Smooth muscle cell (in vitro differentiated cells): Measurements from ENCODE around the gene HOOK2. TPM values are rescaled to one million over a fixed set of nuclear protein-coding genes. Genes with fewer than 3 reads are reported as not detected.
A peak's percentile ranks its signal among the peaks of the same experiment; 100 is the strongest.

Experiments
- DNase-seq: peaks from one replicate; lab custom pipeline; 2025; ENCODE audit not compliant: unreplicated experiment; lab: John Stamatoyannopoulos, UW
- H2AFZ ChIP-seq: fragments of 200-600 bp; sonication (generic); 2 replicates; pipeline ENCODE4 v1.6.0; 2016; ENCODE audit warnings: antibody characterized with exemption, low read depth, mild to moderate bottlenecking
- H3F3A ChIP-seq: fragments of 200-600 bp; sonication (generic); 2 replicates; pipeline ENCODE4 v1.6.0; 2017; ENCODE audit warnings: antibody characterized with exemption, low read depth
- H3K27ac ChIP-seq: fragments of 200-600 bp; sonication (generic); 2 replicates; pipeline ENCODE4 v1.5.1; 2016; ENCODE audit warnings: low read depth, mild to moderate bottlenecking
- H3K27me3 ChIP-seq: fragments of 200-600 bp; sonication (generic); 2 replicates; pipeline ENCODE4 v1.6.1; 2016; ENCODE audit warnings: low read depth, mild to moderate bottlenecking
- H3K36me3 ChIP-seq: fragments of 200-600 bp; sonication (generic); 2 replicates; pipeline ENCODE4 v1.5.1; 2016; ENCODE audit warnings: low read depth
- H3K4me1 ChIP-seq: fragments of 200-600 bp; sonication (generic); 2 replicates; pipeline ENCODE4 v1.5.1; 2016; ENCODE audit warnings: low read depth
- H3K4me2 ChIP-seq: fragments of 200-600 bp; sonication (generic); 2 replicates; pipeline ENCODE4 v1.6.0; 2016; ENCODE audit warnings: mild to moderate bottlenecking
- H3K4me3 ChIP-seq: fragments of 200-600 bp; sonication (generic); 2 replicates; pipeline ENCODE4 v1.5.1; 2016; ENCODE audit warnings: mild to moderate bottlenecking
- H3K79me2 ChIP-seq: fragments of 200-600 bp; sonication (generic); 2 replicates; pipeline ENCODE4 v1.6.0; 2016; ENCODE audit warnings: low read depth, mild to moderate bottlenecking
- H3K9ac ChIP-seq: fragments of 200-600 bp; sonication (generic); 2 replicates; pipeline ENCODE4 v1.6.0; 2016; ENCODE audit warnings: low read depth
- H3K9me3 ChIP-seq: fragments of 200-600 bp; sonication (generic); replicated peaks from 2 replicates; pipeline ENCODE4 v1.5.1; 2016; ENCODE audit warnings: low read depth
- H4K20me1 ChIP-seq: fragments of 200-600 bp; sonication (generic); 2 replicates; pipeline ENCODE4 v1.6.0; 2016; ENCODE audit warnings: low read depth
- WGBS: methylation state at CpG from one replicate; pipeline ENCODE4 v1.1.7; 2016; ENCODE audit warnings: low lambda C conversion rate; 5-methylcytosine and 5-hydroxymethylcytosine counted together
- polyA plus RNA-seq: library from polyadenylated mRNA; unstranded; fragments of >200 nt; fragmentation: Nextera tagmentation; extraction: Ambion mirVana; gene quantifications from 2 replicates; pipeline ENCODE4 v1.2.1, GENCODE V29; 2016
- total RNA-seq: library from RNA; depleted of rRNA; stranded (reverse); fragments of >200 nt; gene quantifications from 2 replicates; pipeline ENCODE4 v1.2.3, GENCODE V29; 2014
- TF ChIP-seq, protein P1 (sequence below): fragments of 200-600 bp; sonication (generic); IDR thresholded peaks from 2 replicates; pipeline ENCODE4 v1.5.1; 2017; ENCODE audit warnings: borderline replicate concordance, mild to moderate bottlenecking, antibody characterized with exemption; ENCODE audit not compliant: insufficient read depth, poor library complexity, severe bottlenecking

HOOK2 gene
- total and polyA plus RNA-seq, 2 experiments from 2014 or later: 14.6 to 20.5 TPM

DNA sequence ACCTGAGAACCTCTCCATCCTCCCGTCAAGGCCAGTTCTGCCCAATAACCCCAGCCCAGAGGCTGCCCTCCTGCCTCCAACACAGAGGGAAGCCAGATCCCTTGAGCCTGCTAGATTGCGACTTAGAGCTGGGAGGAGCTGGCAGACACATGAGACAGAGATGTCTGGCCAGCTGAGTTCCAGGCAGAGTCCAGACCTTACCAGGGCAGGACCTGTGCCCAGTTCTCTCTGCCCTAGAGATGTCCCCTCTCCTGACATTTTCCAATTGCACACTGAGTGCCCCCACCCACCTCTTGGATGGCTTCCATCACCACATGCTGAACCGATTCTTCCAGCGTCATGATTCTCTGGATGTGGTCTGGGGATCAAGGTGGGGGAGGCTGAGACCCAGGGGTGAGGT is 3.0 kb downstream of the HOOK2 start:
- H2AFZ ChIP-seq: no peak overlapping the region
- H3K9ac ChIP-seq: no peak overlapping the region
- no peak overlapping the region for H3K27ac ChIP-seq
- H4K20me1 ChIP-seq: no peaks in the 10 kb centered on the region
- H3F3A ChIP-seq: peaks cover 18% of the 10 kb centered on the region
- WGBS: 88% methylated on average over 4 of the region's 4 CpGs
- H3K27me3 ChIP-seq: no peaks in the 10 kb centered on the region
- TF ChIP-seq, protein P1, sequence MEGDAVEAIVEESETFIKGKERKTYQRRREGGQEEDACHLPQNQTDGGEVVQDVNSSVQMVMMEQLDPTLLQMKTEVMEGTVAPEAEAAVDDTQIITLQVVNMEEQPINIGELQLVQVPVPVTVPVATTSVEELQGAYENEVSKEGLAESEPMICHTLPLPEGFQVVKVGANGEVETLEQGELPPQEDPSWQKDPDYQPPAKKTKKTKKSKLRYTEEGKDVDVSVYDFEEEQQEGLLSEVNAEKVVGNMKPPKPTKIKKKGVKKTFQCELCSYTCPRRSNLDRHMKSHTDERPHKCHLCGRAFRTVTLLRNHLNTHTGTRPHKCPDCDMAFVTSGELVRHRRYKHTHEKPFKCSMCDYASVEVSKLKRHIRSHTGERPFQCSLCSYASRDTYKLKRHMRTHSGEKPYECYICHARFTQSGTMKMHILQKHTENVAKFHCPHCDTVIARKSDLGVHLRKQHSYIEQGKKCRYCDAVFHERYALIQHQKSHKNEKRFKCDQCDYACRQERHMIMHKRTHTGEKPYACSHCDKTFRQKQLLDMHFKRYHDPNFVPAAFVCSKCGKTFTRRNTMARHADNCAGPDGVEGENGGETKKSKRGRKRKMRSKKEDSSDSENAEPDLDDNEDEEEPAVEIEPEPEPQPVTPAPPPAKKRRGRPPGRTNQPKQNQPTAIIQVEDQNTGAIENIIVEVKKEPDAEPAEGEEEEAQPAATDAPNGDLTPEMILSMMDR: no peak
- no peaks in the 10 kb centered on the region for H3K9me3 ChIP-seq
- H3K4me3 ChIP-seq: no peak overlapping the region
- no peak for DNase-seq
- H3K4me2 ChIP-seq: no peak overlapping the region
- H3K79me2 ChIP-seq: peaks cover 6% of the 10 kb centered on the region
- peaks cover 12% of the 10 kb centered on the region for H3K4me1 ChIP-seq
- no peaks in the 10 kb centered on the region for H3K36me3 ChIP-seq

DNA sequence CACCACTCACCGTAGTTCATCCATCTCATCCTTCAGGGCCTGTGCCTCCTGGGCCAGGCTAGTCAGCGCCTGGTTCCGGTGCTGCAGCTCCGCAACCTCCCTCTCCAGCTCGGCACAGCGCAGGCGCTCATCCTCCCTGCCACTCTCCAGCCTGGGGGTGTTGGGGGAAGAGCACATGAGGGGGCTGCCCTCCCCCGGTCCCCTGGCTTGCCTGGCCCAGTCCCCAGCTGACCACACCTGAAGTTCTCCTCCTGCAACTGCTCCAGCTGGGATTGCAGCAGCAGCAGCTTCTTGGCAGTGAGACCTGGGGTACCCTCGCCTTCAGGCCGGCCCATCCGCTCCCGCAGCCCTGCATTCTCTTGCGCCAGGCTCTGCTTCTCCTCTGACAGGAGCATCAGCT is 4.4 kb downstream of the HOOK2 start:
- TF ChIP-seq, protein P1: no peak
- no peak overlapping the region for H3K9ac ChIP-seq
- DNase-seq: no peak
- no peaks in the 10 kb centered on the region for H3K36me3 ChIP-seq
- peaks cover 12% of the 10 kb centered on the region for H3K4me1 ChIP-seq
- no peaks in the 10 kb centered on the region for H3K27me3 ChIP-seq
- no peak overlapping the region for H3K27ac ChIP-seq
- H3K4me3 ChIP-seq: no peak overlapping the region
- no peaks in the 10 kb centered on the region for H4K20me1 ChIP-seq
- WGBS: 98% methylated on average over 13 of the region's 13 CpGs
- no peaks in the 10 kb centered on the region for H3K9me3 ChIP-seq
- no peak overlapping the region for H3K4me2 ChIP-seq
- H3K79me2 ChIP-seq: no peaks in the 10 kb centered on the region
- no peak overlapping the region for H2AFZ ChIP-seq
- H3F3A ChIP-seq: peaks cover 15% of the 10 kb centered on the region

DNA sequence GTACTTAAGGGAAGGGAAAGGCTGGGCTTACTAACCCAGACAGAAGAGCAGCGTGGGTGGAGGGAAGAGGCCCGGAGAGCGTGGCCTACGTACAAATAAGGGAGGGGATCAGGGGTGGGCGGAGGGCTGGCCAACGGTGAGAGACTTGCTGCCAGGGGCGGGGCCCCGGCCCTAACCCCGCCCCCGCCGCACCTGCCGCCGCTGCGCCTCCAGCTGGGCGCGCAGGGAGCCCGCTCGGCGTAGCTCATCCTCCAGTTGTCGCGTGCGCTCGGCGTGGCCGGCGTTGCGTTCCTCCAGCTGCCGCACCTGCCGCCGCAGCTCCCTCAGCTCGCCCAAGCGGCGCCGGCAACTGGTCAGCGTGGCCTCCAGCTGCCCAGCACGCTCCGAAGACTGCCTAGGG is 5.7 kb downstream of the HOOK2 start:
- Histone ChIP-seq H3K9ac (no peak overlapping the region), H3F3A (peaks cover 13% of the 10 kb centered on the region), H3K27me3 (no peaks in the 10 kb centered on the region), H2AFZ (no peak overlapping the region), H3K79me2 (no peaks in the 10 kb centered on the region), H4K20me1 (no peaks in the 10 kb centered on the region), H3K36me3 (no peaks in the 10 kb centered on the region), H3K9me3 (no peaks in the 10 kb centered on the region), H3K4me1 (peaks cover 7% of the 10 kb centered on the region), H3K4me2 (peak overlapping the region; percentile 12), H3K4me3 (no peak overlapping the region), H3K27ac (no peak overlapping the region)
- no peak for DNase-seq
- TF ChIP-seq, protein P1: no peak
- WGBS: 44% methylated on average over 13 of the region's 37 CpGs

DNA sequence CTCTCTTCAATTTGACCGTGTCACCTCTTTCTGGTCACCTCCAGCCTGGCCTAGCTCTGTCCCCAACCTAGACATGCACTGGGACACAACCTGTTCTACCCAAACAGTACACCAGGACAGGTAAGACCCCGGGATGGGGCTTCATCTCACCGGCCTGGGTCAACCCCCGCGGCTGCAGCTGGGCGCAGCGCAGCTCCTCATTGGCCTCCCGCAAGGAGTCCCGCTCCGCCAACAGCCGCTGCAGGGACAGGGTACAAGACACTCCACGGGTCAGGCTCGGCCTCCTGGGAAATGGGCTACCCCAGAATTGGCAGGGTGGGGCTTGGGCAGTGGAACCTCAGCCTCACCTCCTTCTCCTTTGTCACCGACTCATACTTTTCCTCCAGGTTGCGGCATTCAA is 7.7 kb downstream of the HOOK2 start:
- Histone ChIP-seq H3K36me3 (no peaks in the 10 kb centered on the region), H3F3A (no peaks in the 10 kb centered on the region), H3K9ac (no peak overlapping the region), H3K4me2 (no peak overlapping the region), H3K79me2 (no peaks in the 10 kb centered on the region), H4K20me1 (no peaks in the 10 kb centered on the region), H3K4me1 (peaks cover 6% of the 10 kb centered on the region), H3K9me3 (no peaks in the 10 kb centered on the region), H3K4me3 (no peak overlapping the region), H2AFZ (no peak overlapping the region), H3K27me3 (no peaks in the 10 kb centered on the region), H3K27ac (no peak overlapping the region)
- no peak for DNase-seq
- 96% methylated on average over 15 of the region's 15 CpGs for WGBS
- TF ChIP-seq, protein P1: no peak
